Heart left ventricle (tissue), 13 donors: Measurements from ENCODE around the gene H6PD.

Experiments
- POLR2A ChIP-seq, 2 donors: fragments of 450-650 bp; IDR thresholded peaks; one replicate each; pipeline ENCODE4 v1.6.1; 2017; ENCODE audit warnings: antibody characterized with exemption in 2 of 2, mild to moderate bottlenecking in 2 of 2, moderate library complexity in 2 of 2
- TF ChIP-seq, protein P1 (sequence below), 12 donors: fragments of 200-600 bp; sonication (generic) in 4 of 12; IDR thresholded peaks; one replicate each; pipeline versions ENCODE4 v1.5.0 to v1.8.0; 2018 to 2022; ENCODE audit warnings: antibody characterized with exemption in 12 of 12, mild to moderate bottlenecking in 5 of 12
- donor health status: ischemic (EF 13 %, LVEDD 7.1; RV severe dilation, severe dysfunction).
- donor health status: DM: no; HTN: yes; CAD: no.
- donor health status: DM: no; HTN: no; CAD: no.
- donor health status: ischemic (EF 25% LVEDD 6.9; RV normal size, moderate dysfunction).
- donor health status: ischemic (EF 25% LVEDD 5.7; RV mildly dilated, moderate dysfunction).
- donor health status: ischemic (EF 35%, LVEDD 5.7; RV mildly dilated, moderate dysfunction).
- donor health status: nonischemic (EF 11% LVEDD 7.7; RV severe dilation, severe dysfunction).
- donor health status: DM: yes; HTN: yes; CAD: no.
- donor health status: PGD.
- donor health status: ischemic (EF 29% LVEDD 5.4; RV normal size, mild dysfunction).
- donor health status: nonischemic (EF 23%, LVEDD 6.1; RV moderate dilation, normal function).

DNA sequence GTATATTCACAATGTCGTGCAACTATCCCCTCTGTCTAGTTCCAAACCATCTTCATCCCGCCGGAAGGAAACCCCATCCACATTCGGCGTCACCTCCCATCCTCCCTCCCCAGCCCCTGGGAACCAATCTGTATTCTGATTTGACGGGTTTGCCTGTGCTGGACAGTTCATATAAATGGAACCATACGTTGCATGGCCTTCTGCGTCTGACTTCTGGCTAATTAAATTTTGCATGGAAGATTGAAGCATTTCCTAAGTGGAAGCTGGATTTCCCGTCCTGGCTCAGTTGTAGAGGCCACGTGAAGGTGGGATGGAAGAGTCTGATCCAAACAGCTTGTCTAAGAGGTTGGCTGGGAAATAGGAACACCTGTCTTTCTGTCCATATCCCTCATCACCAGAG, 72.7 kb downstream of the H6PD start:
- TF ChIP-seq, protein P1, sequence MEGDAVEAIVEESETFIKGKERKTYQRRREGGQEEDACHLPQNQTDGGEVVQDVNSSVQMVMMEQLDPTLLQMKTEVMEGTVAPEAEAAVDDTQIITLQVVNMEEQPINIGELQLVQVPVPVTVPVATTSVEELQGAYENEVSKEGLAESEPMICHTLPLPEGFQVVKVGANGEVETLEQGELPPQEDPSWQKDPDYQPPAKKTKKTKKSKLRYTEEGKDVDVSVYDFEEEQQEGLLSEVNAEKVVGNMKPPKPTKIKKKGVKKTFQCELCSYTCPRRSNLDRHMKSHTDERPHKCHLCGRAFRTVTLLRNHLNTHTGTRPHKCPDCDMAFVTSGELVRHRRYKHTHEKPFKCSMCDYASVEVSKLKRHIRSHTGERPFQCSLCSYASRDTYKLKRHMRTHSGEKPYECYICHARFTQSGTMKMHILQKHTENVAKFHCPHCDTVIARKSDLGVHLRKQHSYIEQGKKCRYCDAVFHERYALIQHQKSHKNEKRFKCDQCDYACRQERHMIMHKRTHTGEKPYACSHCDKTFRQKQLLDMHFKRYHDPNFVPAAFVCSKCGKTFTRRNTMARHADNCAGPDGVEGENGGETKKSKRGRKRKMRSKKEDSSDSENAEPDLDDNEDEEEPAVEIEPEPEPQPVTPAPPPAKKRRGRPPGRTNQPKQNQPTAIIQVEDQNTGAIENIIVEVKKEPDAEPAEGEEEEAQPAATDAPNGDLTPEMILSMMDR (IDR thresholded peaks at IDR 0.05), result no peak
- TF ChIP-seq POLR2A (IDR thresholded peaks at IDR 0.05), result no peak
